Measurements from ENCODE around the gene RTN1. TPM values are rescaled to one million over a fixed set of nuclear protein-coding genes. Genes with fewer than 3 reads are reported as not detected.

RTN1 gene
- total RNA-seq, 1 donor from 2014 or later = 2.1 TPM

- no peaks in the 10 kb centered on the region for H3K36me3 Mint-ChIP-seq (ENCODE audit: low read depth, unreplicated experiment)
- no peaks in the 10 kb centered on the region for H3K27me3 Mint-ChIP-seq (ENCODE audit: unreplicated experiment)
- DNase-seq (ENCODE audit: low spot score) = no peak
- H3K9me3 Mint-ChIP-seq (ENCODE audit: unreplicated experiment) = no peaks in the 10 kb centered on the region
- no peak for TF ChIP-seq CTCF (IDR thresholded peaks at IDR 0.05; ENCODE audit: unreplicated experiment)
- peaks cover 11% of the 10 kb centered on the region for H3K4me1 Mint-ChIP-seq (ENCODE audit: unreplicated experiment)
- no peak overlapping the region for H3K4me3 Mint-ChIP-seq (ENCODE audit: unreplicated experiment)
- no peak overlapping the region for H3K27ac Mint-ChIP-seq (ENCODE audit: unreplicated experiment)
Observed at GRCh38 chr14:59769586-59769985, 101.0 kb downstream of the RTN1 start.

- Mint-ChIP-seq H3K36me3 (ENCODE audit: low read depth, unreplicated experiment) (no peaks in the 10 kb centered on the region), H3K27me3 (ENCODE audit: unreplicated experiment) (peaks cover under 1% of the 10 kb centered on the region), H3K4me3 (ENCODE audit: unreplicated experiment) (no peak overlapping the region), H3K27ac (ENCODE audit: unreplicated experiment) (no peak overlapping the region), H3K9me3 (ENCODE audit: unreplicated experiment) (no peaks in the 10 kb centered on the region), H3K4me1 (ENCODE audit: unreplicated experiment) (peaks cover 11% of the 10 kb centered on the region)
- no peak for DNase-seq (ENCODE audit: low spot score)
- no peak for TF ChIP-seq CTCF (IDR thresholded peaks at IDR 0.05; ENCODE audit: unreplicated experiment)
Observed at GRCh38 chr14:59768855-59769375, 101.7 kb downstream of the RTN1 start.

GRCh38 chr14:59761851-59762250 lies 108.7 kb downstream of the RTN1 start:
- H3K4me3 Mint-ChIP-seq (ENCODE audit: unreplicated experiment) = no peak overlapping the region
- H3K27ac Mint-ChIP-seq (ENCODE audit: unreplicated experiment) = no peak overlapping the region
- H3K9me3 Mint-ChIP-seq (ENCODE audit: unreplicated experiment) = no peaks in the 10 kb centered on the region
- no peaks in the 10 kb centered on the region for H3K36me3 Mint-ChIP-seq (ENCODE audit: low read depth, unreplicated experiment)
- H3K4me1 Mint-ChIP-seq (ENCODE audit: unreplicated experiment) = no peaks in the 10 kb centered on the region
- no peak for TF ChIP-seq CTCF (IDR thresholded peaks at IDR 0.05; ENCODE audit: unreplicated experiment)
- peaks cover 2% of the 10 kb centered on the region for H3K27me3 Mint-ChIP-seq (ENCODE audit: unreplicated experiment)
- no peak for DNase-seq (ENCODE audit: low spot score)

GRCh38 chr14:59755409-59756135 lies 115.0 kb downstream of the RTN1 start:
- DNase-seq (ENCODE audit: low spot score) = no peak
- Mint-ChIP-seq H3K27ac (ENCODE audit: unreplicated experiment) (no peak overlapping the region), H3K36me3 (ENCODE audit: low read depth, unreplicated experiment) (no peaks in the 10 kb centered on the region), H3K9me3 (ENCODE audit: unreplicated experiment) (no peaks in the 10 kb centered on the region), H3K27me3 (ENCODE audit: unreplicated experiment) (no peaks in the 10 kb centered on the region), H3K4me1 (ENCODE audit: unreplicated experiment) (no peaks in the 10 kb centered on the region), H3K4me3 (ENCODE audit: unreplicated experiment) (no peak overlapping the region)
- TF ChIP-seq CTCF (IDR thresholded peaks at IDR 0.05; ENCODE audit: unreplicated experiment) = no peak

GRCh38 chr14:59754256-59754655 lies 116.3 kb downstream of the RTN1 start:
- Mint-ChIP-seq H3K27ac (ENCODE audit: unreplicated experiment) (no peak overlapping the region), H3K36me3 (ENCODE audit: low read depth, unreplicated experiment) (no peaks in the 10 kb centered on the region), H3K9me3 (ENCODE audit: unreplicated experiment) (no peaks in the 10 kb centered on the region), H3K27me3 (ENCODE audit: unreplicated experiment) (no peaks in the 10 kb centered on the region), H3K4me3 (ENCODE audit: unreplicated experiment) (no peak overlapping the region), H3K4me1 (ENCODE audit: unreplicated experiment) (no peaks in the 10 kb centered on the region)
- no peak for DNase-seq (ENCODE audit: low spot score)
- no peak for TF ChIP-seq CTCF (IDR thresholded peaks at IDR 0.05; ENCODE audit: unreplicated experiment)
